ENCODE measurements around the gene BTF3.
"Not testable (repeated sequence)": the region's sequence is repeated elsewhere in the genome, so short reads cannot be mapped to it uniquely, and the experiment has no call there.

The BTF3 gene

GRCh38 chr5:73485715-73486114, 12.5 kb upstream of the BTF3 start:
- DNase-seq (ENCODE audit: low read depth in 1 of 2, low spot score in 1 of 2), result no peak

DNA sequence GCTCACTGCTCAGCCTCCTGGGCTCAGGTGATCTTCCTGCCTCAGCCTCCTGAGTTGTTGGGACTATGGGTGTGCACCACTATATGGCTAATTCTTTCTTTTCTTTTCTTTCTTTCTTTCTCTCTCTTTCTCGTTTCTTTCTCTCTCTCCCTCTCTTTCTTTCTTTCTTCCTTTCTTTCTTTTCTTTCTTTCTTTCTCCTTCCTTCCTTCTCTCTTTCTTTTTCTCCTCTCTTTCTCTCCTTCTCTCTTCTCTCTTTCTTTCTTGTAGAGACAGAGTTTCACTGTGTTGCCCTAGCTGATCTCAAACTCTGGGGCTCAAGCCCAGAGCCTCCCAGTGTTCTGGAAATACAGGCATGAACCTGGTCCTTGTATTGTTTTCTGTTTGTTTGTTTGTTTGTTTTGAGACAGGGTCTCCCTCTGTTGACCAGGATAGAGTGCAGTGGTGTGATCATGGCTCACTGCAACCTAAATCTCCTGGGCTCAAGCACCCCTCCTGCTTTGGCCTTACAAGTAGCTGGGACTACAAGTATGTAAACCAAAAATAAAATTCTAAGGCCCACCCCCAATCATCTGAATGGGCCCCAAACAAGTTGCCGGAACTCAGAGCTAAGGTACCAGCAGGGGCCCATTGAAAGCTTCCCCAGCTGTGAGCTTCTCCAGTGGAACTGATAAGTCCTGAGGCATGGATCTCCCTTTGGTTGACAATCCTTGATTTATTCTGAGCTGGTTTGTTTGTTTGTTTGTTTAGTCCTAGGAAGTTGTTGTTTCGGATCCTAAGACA, 11.9 kb upstream of the BTF3 start:
- DNase-seq (ENCODE audit: low read depth in 1 of 2, low spot score in 1 of 2), result no peak

DNA sequence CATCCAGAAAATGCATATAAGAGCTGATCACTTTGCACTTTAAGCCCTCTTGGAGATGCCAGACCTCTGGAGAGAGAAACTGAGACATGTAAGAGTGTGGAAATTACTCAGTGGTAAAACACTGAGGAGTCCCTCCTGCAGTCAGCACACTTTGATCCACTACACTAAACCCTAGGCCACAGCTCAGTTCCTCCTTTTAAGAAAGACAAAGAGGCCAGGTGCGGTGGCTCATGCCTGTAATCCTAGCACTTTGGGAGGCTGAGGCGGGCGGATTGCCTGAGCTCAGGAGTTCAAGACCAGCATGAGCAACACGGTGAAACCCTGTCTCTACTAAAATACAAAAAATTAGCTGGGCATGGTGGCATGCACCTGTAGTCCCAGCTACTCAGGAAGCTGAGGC, 11.0 kb upstream of the BTF3 start:
- DNase-seq (ENCODE audit: low read depth in 1 of 2, low spot score in 1 of 2), result not testable (repeated sequence)

DNA sequence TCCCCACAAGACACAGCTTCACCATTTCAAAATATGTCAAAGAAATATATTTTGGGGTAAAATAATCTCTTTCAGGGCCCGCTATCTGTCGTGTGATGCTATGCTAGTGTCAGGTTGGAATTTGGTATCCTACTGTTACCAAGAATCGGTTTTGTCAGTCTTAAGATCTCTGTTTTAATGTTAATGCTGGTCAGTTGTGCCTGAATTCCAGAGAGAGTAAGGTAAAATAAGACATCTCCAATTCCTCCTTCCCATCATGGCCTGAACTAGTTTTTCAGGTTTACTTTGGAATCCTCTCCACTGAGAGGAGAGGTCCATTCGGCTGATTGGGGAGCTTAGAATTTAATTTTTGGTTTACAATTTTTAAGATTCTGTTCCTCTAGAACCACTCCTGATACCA, 10.4 kb upstream of the BTF3 start:
- DNase-seq (ENCODE audit: low read depth in 1 of 2, low spot score in 1 of 2), result no peak

DNA sequence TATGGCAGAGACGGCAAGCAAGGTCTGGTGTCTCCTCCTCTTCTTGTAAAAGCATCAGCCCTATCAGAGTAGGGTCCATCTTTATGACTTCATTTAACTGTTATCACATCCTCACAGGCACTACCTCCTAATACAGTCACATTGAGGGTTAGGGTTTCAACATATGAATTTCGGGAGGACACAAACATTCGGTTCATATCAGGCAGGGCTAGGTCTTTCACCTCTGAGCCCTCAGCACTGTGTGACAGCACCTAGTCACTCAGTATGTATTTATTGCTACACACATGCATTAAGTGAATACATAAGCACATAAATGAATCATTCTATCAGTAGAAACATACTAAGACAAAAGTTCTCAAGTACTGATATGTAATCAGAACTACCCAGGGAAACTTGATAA, 9.4 kb upstream of the BTF3 start:
- DNase-seq (ENCODE audit: low read depth in 1 of 2, low spot score in 1 of 2), result no peak

- no peak for DNase-seq (ENCODE audit: low read depth in 1 of 2, low spot score in 1 of 2)
Observed at GRCh38 chr5:73490088-73490487, 8.2 kb upstream of the BTF3 start.

GRCh38 chr5:73491155-73491554, 7.1 kb upstream of the BTF3 start:
- no peak for DNase-seq (ENCODE audit: low read depth in 1 of 2, low spot score in 1 of 2)

GRCh38 chr5:73493421-73493820, 4.8 kb upstream of the BTF3 start:
- no peak for DNase-seq (ENCODE audit: low read depth in 1 of 2, low spot score in 1 of 2)

GRCh38 chr5:73494721-73495120, 3.5 kb upstream of the BTF3 start:
- no peak for DNase-seq (ENCODE audit: low read depth in 1 of 2, low spot score in 1 of 2)

- DNase-seq (ENCODE audit: low read depth in 1 of 2, low spot score in 1 of 2), result no peak
Observed at GRCh38 chr5:73495772-73496335, 2.4 kb upstream of the BTF3 start.

DNA sequence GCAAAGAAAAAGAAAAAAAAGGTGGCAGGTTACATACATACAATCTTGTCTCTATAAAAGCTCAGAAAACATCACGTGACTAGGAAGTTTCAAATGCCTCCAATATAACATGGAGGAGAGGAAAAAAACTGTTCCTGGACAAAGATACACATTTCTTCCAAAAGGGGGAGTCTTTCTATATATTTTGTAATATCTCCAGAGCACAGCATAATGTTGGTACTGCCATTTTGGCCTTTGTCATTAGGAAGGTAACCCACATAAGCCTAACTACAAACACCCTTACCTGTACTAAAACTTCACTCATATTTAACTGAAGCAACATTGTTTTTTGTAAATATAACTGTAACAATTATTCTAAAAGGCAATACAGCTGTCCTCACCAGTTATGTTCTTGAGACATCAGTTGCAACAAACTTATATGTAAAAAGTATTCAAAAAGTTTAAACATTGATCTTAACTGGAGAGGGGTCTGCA, 1.2 kb upstream of the BTF3 start:
- DNase-seq (ENCODE audit: low read depth in 1 of 2, low spot score in 1 of 2), result no peak

- DNase-seq (ENCODE audit: low read depth in 1 of 2, low spot score in 1 of 2), result no peak
Observed at GRCh38 chr5:73497497-73498056, 665 bp upstream of the BTF3 start.

DNA sequence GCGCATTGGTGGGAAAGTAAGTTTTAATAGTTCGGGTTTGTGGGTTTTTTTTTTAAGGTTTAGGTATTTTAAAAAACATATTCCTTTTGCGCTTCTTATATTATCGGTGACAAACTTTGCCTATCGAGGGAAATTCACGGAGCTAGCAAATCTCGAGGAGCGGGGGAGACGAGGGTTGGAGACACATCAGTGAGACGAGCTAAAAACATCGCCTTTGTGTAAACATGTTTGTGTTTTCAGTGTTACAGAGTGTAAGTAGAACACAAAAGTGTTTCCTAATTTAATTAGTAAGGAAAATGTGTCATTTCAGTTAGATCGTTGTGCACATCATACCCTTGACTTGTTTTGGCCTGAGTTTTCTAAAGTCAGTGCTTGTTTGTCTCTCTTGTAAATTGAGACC, 945 bp downstream of the BTF3 start:
- no peak for DNase-seq (ENCODE audit: low read depth in 1 of 2, low spot score in 1 of 2)

DNA sequence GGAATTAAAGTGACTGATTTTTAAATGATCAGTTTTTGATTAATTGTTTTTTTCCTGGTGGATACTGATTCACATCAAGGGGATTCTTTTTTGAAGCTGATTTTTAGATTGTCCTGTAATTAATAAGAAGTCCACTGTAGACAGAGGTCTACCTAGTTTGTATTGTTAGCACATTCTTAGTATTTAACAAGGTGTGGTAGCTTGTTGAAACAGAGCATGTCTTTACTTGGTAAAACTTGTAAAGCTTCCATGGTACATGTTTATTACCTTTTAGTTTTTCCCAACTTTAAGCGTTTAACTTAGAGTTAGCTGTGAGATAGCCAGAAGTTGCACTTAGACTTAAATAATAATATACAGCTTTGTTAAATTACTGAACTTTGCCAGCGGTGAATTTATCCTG, 1.5 kb downstream of the BTF3 start:
- no peak for DNase-seq (ENCODE audit: low read depth in 1 of 2, low spot score in 1 of 2)

DNA sequence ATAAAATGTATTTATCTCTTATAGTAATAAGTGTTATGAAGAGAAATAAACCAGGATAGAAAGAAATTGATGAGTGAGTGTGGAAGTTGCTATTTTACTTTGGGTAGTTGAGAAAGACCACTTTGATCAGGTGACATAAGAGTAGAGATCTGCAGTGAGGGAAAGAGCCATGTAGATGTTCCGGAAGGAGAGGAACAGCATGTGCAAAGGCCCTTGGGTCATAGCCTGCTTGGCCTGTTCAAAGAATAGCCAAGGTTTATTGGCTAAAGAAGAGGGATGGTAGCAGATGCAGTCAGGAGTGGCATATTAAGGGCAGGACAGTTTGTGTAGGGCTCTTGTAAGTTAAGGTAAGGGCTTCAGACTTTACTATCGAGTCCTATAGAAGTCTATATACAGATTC, 3.2 kb downstream of the BTF3 start:
- no peak for DNase-seq (ENCODE audit: low read depth in 1 of 2, low spot score in 1 of 2)

- DNase-seq (ENCODE audit: low read depth in 1 of 2, low spot score in 1 of 2), result no peak
Observed at GRCh38 chr5:73506459-73506955, 8.3 kb downstream of the BTF3 start.

DNA sequence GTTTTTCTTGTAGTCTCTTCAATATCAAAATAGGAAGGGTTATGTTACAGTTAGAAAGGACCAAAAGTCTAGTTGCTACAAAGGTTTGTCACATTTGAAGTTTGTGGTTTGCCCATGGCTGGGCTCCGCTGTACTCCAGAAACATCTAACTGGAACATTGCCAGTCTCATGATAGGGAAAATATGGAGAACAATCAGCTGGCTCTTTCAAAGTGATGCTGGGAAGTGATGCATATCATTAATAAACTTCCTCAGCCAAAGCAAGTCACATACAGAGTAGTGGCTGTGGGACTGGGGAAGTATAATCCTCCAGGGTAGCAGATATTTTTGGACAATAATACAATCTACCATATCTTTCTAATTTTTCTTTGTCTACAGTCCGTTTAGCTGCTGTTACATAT, 8.8 kb downstream of the BTF3 start:
- DNase-seq (ENCODE audit: low read depth in 1 of 2, low spot score in 1 of 2), result no peak

GRCh38 chr5:73508521-73508920, 10.3 kb downstream of the BTF3 start:
- DNase-seq (ENCODE audit: low read depth in 1 of 2, low spot score in 1 of 2), result not testable (repeated sequence)

DNA sequence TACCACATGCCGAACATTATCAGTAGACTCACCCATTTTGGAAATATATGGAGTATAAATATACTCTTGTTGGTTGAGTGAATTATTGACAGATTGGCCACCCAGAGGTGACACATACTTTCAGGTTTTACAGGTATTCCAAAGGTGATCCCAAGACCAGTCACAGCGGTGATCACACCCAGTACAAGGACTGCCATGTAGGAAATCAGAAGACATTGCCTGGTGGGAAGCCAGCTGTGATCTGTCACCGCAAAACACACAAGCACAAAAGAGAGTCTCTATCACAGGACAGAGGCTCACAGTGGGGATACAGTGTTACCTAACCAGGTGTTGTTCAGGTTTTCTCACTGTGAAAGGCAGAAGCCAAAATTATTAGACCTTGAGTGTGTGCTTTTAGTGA, 15.8 kb downstream of the BTF3 start:
- DNase-seq (ENCODE audit: low read depth in 1 of 2, low spot score in 1 of 2), result no peak

DNA sequence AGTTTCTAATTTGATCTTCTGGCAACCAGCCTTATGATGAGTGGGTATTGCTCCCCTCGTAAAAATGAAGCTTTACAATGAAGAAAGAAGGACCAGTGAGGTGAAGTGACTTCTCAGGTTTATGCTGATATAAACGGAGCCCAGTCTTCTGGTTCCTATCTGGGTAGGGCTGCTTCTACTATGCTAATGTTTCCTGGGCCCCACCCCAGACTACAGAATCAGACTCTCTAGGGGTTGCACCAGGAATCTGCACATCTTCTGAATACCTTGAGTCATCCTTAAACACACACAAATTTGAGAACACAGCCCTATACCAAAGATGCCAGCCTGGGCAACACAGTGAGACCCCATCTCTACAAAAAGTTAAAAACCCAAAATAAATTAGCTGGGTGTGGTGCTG, 16.2 kb downstream of the BTF3 start:
- DNase-seq (ENCODE audit: low read depth in 1 of 2, low spot score in 1 of 2), result no peak

DNA sequence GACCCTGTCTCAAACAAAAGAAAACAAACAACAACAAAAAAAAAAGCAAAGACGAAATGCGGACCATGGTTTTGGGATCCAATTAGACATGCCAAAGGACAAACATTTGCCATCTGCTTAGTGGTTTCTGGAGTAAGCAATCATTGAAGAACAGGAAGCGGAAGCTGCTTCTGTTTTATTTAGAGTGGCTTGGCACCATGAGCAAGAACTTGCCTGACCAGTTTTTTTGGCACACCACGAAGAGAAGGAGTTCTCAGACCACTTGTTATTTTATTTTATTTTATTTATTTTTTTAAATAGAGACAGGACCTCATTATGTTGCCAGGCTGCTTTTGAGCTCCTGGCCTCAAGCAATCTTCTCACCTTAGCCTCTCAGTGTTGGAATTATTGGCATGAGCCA, 17.0 kb downstream of the BTF3 start:
- no peak for DNase-seq (ENCODE audit: low read depth in 1 of 2, low spot score in 1 of 2)

GRCh38 chr5:73519531-73520283, 21.5 kb downstream of the BTF3 start:
- DNase-seq (ENCODE audit: low read depth in 1 of 2, low spot score in 1 of 2), result peak; percentile 20 to 22
